HCT116 (cell line): Measurements from ENCODE around the gene LOXL1. TPM values are rescaled to one million over a fixed set of nuclear protein-coding genes. Genes with fewer than 3 reads are reported as not detected.

Experiments
- ATAC-seq: fragments of 200-7000 bp; cut with Tn5 transposase; 2 replicates; pipeline ENCODE4 v1.9.1; 2020; ENCODE audit warnings: mild to moderate bottlenecking, moderate library complexity
- BruUV-seq: library from RNA; stranded (reverse); fragments of 400-500 nt; replicated peaks from 2 replicates; lab custom pipeline; 2021; lab: Mats Ljungman, UMichigan
- CTCF ChIA-PET: fragments of 300-600 bp; sonication (Branson Sonifier 250); formaldehyde crosslinking; loops from one replicate; lab custom pipeline; 2021; ENCODE audit warnings: antibody characterized with exemption; lab: Charles Lee
- POLR2A ChIA-PET: fragments of 300-600, 350-600 bp; sonication (Branson Sonifier 250); formaldehyde crosslinking; loops from one replicate; lab custom pipeline; 2021; ENCODE audit warnings: antibody characterized with exemption; lab: Charles Lee
- RAD21 ChIA-PET, 2 experiments: fragments of 300-600 bp; sonication (Branson Sonifier 250); formaldehyde crosslinking; loops; one replicate each; lab custom pipeline; 2023; ENCODE audit warnings: low total read pairs in 2 of 2; ENCODE audit not compliant: uncharacterized antibody in 2 of 2, unreplicated experiment in 2 of 2, low non-redundant PET in 1 of 2; lab: Charles Lee
- DNase-seq: peaks from one replicate; pipeline ENCODE4 v3.0.0-alpha.2; 2010; ENCODE audit warnings: low read depth, low spot score
- H2AFZ ChIP-seq: fragments of 200-600 bp; shearing (Covaris generic), sonication (generic); 2 replicates; pipeline ENCODE4 v1.6.1; 2017; ENCODE audit warnings: low read depth, mixed run types, mixed read lengths, antibody characterized with exemption, low read length; ENCODE audit not compliant: poor library complexity, severe bottlenecking
- H3K27ac ChIP-seq: 2 replicates; pipeline ENCODE4 v1.5.1; 2012; ENCODE audit warnings: low read depth, low read length
- H3K27me3 ChIP-seq: fragments of 200-600 bp; sonication (generic); 2 replicates; pipeline ENCODE4 v1.6.1; 2016; ENCODE audit warnings: mixed run types, low read length, mixed read lengths; ENCODE audit not compliant: insufficient read depth
- H3K36me3 ChIP-seq, 2 experiments: fragments of 200-500 bp in 1 of 2; fragments of 200-600 bp in 1 of 2; sonication (Bioruptor generic) in 1 of 2; sonication (generic) in 1 of 2; 2 replicates each; pipeline versions ENCODE4 v1.5.1 to v1.6.1; 2014 to 2016; ENCODE audit warnings: low read length in 2 of 2, inconsistent platforms in 1 of 2, mixed read lengths in 1 of 2, mixed run types in 1 of 2; ENCODE audit not compliant: insufficient read depth in 2 of 2, control insufficient read depth in 1 of 2
- H3K4me1 ChIP-seq, 2 experiments: fragments of 200-600 bp in 1 of 2; sonication (generic) in 1 of 2; 2 replicates each; pipeline versions ENCODE4 v1.5.1 to v1.6.1; 2012 to 2017; ENCODE audit warnings: low read length in 2 of 2, inconsistent platforms in 1 of 2, mild to moderate bottlenecking in 1 of 2, mixed read lengths in 1 of 2, mixed run types in 1 of 2, moderate library complexity in 1 of 2; ENCODE audit not compliant: insufficient read depth in 2 of 2, control insufficient read depth in 1 of 2
- H3K4me2 ChIP-seq: fragments of 200-600 bp; sonication (generic); 2 replicates; pipeline ENCODE4 v1.6.1; 2017; ENCODE audit warnings: mixed run types, low read length, mixed read lengths
- H3K4me3 ChIP-seq, 2 experiments: fragments of 200-600 bp in 1 of 2; sonication (generic) in 1 of 2; replicated peaks in 1 of 2; 2 replicates each; pipeline ENCODE4 v1.5.1; 2011 to 2016; ENCODE audit warnings: low read length in 2 of 2, control low read depth in 1 of 2, low read depth in 1 of 2, mild to moderate bottlenecking in 1 of 2, mixed read lengths in 1 of 2, mixed run types in 1 of 2
- H3K79me2 ChIP-seq: fragments of 200-600 bp; sonication (generic); 2 replicates; pipeline ENCODE4 v1.6.1; 2017; ENCODE audit warnings: mild to moderate bottlenecking, mixed run types, low read length, moderate library complexity, mixed read lengths; ENCODE audit not compliant: insufficient read depth
- H3K9ac ChIP-seq: fragments of 200-600 bp; sonication (generic); 2 replicates; pipeline ENCODE4 v1.6.1; 2016; ENCODE audit warnings: low read length, mixed read lengths
- H3K9me2 ChIP-seq: fragments of 200-600 bp; sonication (generic), shearing (Covaris generic); 2 replicates; pipeline ENCODE4 v1.6.1; 2017; ENCODE audit warnings: mixed run types, mild to moderate bottlenecking, moderate library complexity; ENCODE audit not compliant: insufficient read depth
- H3K9me3 ChIP-seq, 2 experiments: fragments of 200-500 bp in 1 of 2; fragments of 200-600 bp in 1 of 2; sonication (Bioruptor generic) in 1 of 2; sonication (generic) in 1 of 2; 2 replicates each; pipeline ENCODE4 v1.6.1; 2014 to 2017; ENCODE audit warnings: low read length in 2 of 2, mixed read lengths in 2 of 2, inconsistent platforms in 1 of 2, low read depth in 1 of 2, mild to moderate bottlenecking in 1 of 2, mixed run types in 1 of 2, moderate library complexity in 1 of 2; ENCODE audit not compliant: control insufficient read depth in 1 of 2, insufficient read depth in 1 of 2
- H4K20me1 ChIP-seq: fragments of 200-600 bp; sonication (generic), shearing (Covaris generic); 2 replicates; pipeline ENCODE4 v1.6.1; 2017; ENCODE audit warnings: mixed run types, mild to moderate bottlenecking, moderate library complexity; ENCODE audit not compliant: insufficient read depth
- ATF3 ChIP-seq: IDR thresholded peaks from 2 replicates; pipeline ENCODE4 v1.6.1; 2012
- CEBPB ChIP-seq: IDR thresholded peaks from 2 replicates; pipeline ENCODE4 v1.6.1; 2012; ENCODE audit warnings: low read depth
- CTCF ChIP-seq, 3 experiments: fragments of 200-600 bp in 1 of 3; sonication (generic) in 1 of 3; IDR thresholded peaks in 2 of 3; conservative IDR thresholded peaks in 1 of 3; 2 replicates each; pipeline ENCODE4 v1.5.1; 2012 to 2017; ENCODE audit warnings: low read depth in 2 of 3, low read length in 2 of 3, antibody characterized with exemption in 1 of 3, borderline replicate concordance in 1 of 3, control low read depth in 1 of 3, mild to moderate bottlenecking in 1 of 3, mixed read lengths in 1 of 3, mixed run types in 1 of 3, moderate library complexity in 1 of 3; ENCODE audit not compliant: insufficient read depth in 1 of 3
- ELF1 ChIP-seq: IDR thresholded peaks from 2 replicates; pipeline ENCODE4 v1.6.1; 2012; ENCODE audit warnings: low read depth, borderline replicate concordance
- EZH2phosphoT487 ChIP-seq: fragments of 200-600 bp; IDR thresholded peaks from 2 replicates; pipeline ENCODE4 v1.6.1; 2018; ENCODE audit warnings: antibody characterized with exemption, borderline replicate concordance
- RAD21 ChIP-seq: IDR thresholded peaks from 2 replicates; pipeline ENCODE4 v1.6.1; 2012; ENCODE audit warnings: low read depth, mild to moderate bottlenecking
- SIN3A ChIP-seq: IDR thresholded peaks from 2 replicates; pipeline ENCODE4 v1.6.1; 2012; ENCODE audit warnings: low read depth
- SP1 ChIP-seq: IDR thresholded peaks from 2 replicates; pipeline ENCODE4 v1.6.1; 2012; ENCODE audit warnings: low read depth
- SRF ChIP-seq: IDR thresholded peaks from 2 replicates; pipeline ENCODE4 v1.6.1; 2012; ENCODE audit warnings: low read depth
- ZBTB33 ChIP-seq: IDR thresholded peaks from 2 replicates; pipeline ENCODE4 v1.6.1; 2011; ENCODE audit warnings: mild to moderate bottlenecking, low read length, moderate library complexity; ENCODE audit not compliant: insufficient replicate concordance; ENCODE audit errors: extremely low read depth
- ZFX ChIP-seq: fragments of 450-650 bp; IDR thresholded peaks from 2 replicates; pipeline ENCODE4 v1.6.1; 2017
- ZNF274 ChIP-seq: fragments of 200-500 bp; sonication (Bioruptor generic); IDR thresholded peaks from 2 replicates; pipeline ENCODE4 v1.6.1; 2014; ENCODE audit warnings: mild to moderate bottlenecking, low read depth, low read length, inconsistent platforms
- intact Hi-C: fragments of 100-400 bp; cut with micrococcal nuclease; formaldehyde crosslinking; loops from 2 replicates; pipeline ENCODE4 v1.10.0; 2022
- total RNA-seq: library from RNA; stranded (reverse); gene quantifications from one replicate; pipeline ENCODE4 v1.2.1, GENCODE V29; 2021; ENCODE audit not compliant: unreplicated experiment

LOXL1 gene
- total RNA-seq, 1 experiment from 2014 or later: 14.9 TPM

- intact Hi-C loops: no loop called here
- ATAC-seq: no peak
- TF ChIP-seq ELF1: no peak
- no peak for TF ChIP-seq ZBTB33
- no peak for TF ChIP-seq SRF
- no peak for TF ChIP-seq RAD21
- TF ChIP-seq CEBPB: no peak
- TF ChIP-seq CTCF (IDR thresholded peaks at IDR 0.05 in 2 of 3, conservative IDR thresholded peaks at IDR 0.05 in 1 of 3; ENCODE audit: borderline replicate concordance in 1 of 3, insufficient read depth in 1 of 3, low read depth in 2 of 3, low read length in 2 of 3): no peak
- no peak for TF ChIP-seq ZNF274
- no peak for TF ChIP-seq ZFX
- TF ChIP-seq ATF3: no peak
- TF ChIP-seq SIN3A: no peak
- TF ChIP-seq SP1: no peak
- TF ChIP-seq EZH2phosphoT487: no peak
- no peak for DNase-seq
- CTCF ChIA-PET: interaction anchor here (1.8 kb wide), 1 partner anchor 25 kb away, joined by 4 read pairs; no protein-coding TSS in a partner anchor
- Histone ChIP-seq H3K9me3 (no peaks in the 10 kb centered on the region), H2AFZ (no peak overlapping the region), H4K20me1 (no peaks in the 10 kb centered on the region), H3K4me3 (no peak overlapping the region), H3K4me1 (peaks cover 0 to 8% of the 10 kb centered on the region in 2 experiments; a peak in 1 of 4 replicates), H3K9me2 (no peaks in the 10 kb centered on the region), H3K79me2 (no peaks in the 10 kb centered on the region), H3K4me2 (no peak overlapping the region), H3K9ac (no peak overlapping the region), H3K36me3 (no peaks in the 10 kb centered on the region), H3K27ac (no peak overlapping the region), H3K27me3 (no peaks in the 10 kb centered on the region)
- RAD21 ChIA-PET: no interaction called here
- BruUV-seq: no TSS peak
- POLR2A ChIA-PET: no interaction called here
These were observed 23.9 kb upstream of the LOXL1 start for GRCh38 chr15:73902121-73903020.
